GM19463 (cell line): Measurements from ENCODE around the gene FNIP1.
A peak's percentile ranks its signal among the peaks of the same experiment; 100 is the strongest.
"Not testable (repeated sequence)": the region's sequence is repeated elsewhere in the genome, so short reads cannot be mapped to it uniquely, and the experiment has no call there.

Source experiments
- ATAC-seq: cut with Tn5 transposase; IDR thresholded peaks from one replicate; pipeline ENCODE4 v1.9.1; 2021; ENCODE audit warnings: mild to moderate bottlenecking, moderate library complexity; ENCODE audit not compliant: unreplicated experiment

FNIP1 gene

GRCh38 chr5:131754363-131754762, 42.5 kb downstream of the FNIP1 start:
- no peak for ATAC-seq

GRCh38 chr5:131751506-131751905, 45.3 kb downstream of the FNIP1 start:
- ATAC-seq: no peak

- no peak for ATAC-seq
Observed at GRCh38 chr5:131749723-131750470, 46.9 kb downstream of the FNIP1 start.

GRCh38 chr5:131749138-131749537, 47.7 kb downstream of the FNIP1 start:
- no peak for ATAC-seq

- peak; percentile 77 for ATAC-seq
Observed at GRCh38 chr5:131747180-131748105, 49.4 kb downstream of the FNIP1 start.

- no peak for ATAC-seq
Observed at GRCh38 chr5:131746423-131746822, 50.4 kb downstream of the FNIP1 start.

- no peak for ATAC-seq
Observed at GRCh38 chr5:131745703-131746102, 51.1 kb downstream of the FNIP1 start.

GRCh38 chr5:131745155-131745554, 51.7 kb downstream of the FNIP1 start:
- no peak for ATAC-seq

- ATAC-seq: no peak
Observed at GRCh38 chr5:131740477-131740876, 56.3 kb downstream of the FNIP1 start.

GRCh38 chr5:131735393-131735792, 61.4 kb downstream of the FNIP1 start:
- no peak for ATAC-seq

GRCh38 chr5:131734939-131735338, 61.9 kb downstream of the FNIP1 start:
- not testable (repeated sequence) for ATAC-seq

- not testable (repeated sequence) for ATAC-seq
Observed at GRCh38 chr5:131729292-131729691, 67.5 kb downstream of the FNIP1 start.

GRCh38 chr5:131724089-131724488, 72.7 kb downstream of the FNIP1 start:
- not testable (repeated sequence) for ATAC-seq

GRCh38 chr5:131720714-131721113, 76.1 kb downstream of the FNIP1 start:
- no peak for ATAC-seq

GRCh38 chr5:131719564-131719963, 77.3 kb downstream of the FNIP1 start:
- no peak for ATAC-seq

- ATAC-seq: no peak
Observed at GRCh38 chr5:131718487-131719014, 78.3 kb downstream of the FNIP1 start.

GRCh38 chr5:131717164-131717563, 79.7 kb downstream of the FNIP1 start:
- not testable (repeated sequence) for ATAC-seq

GRCh38 chr5:131716650-131717049, 80.2 kb downstream of the FNIP1 start:
- ATAC-seq: no peak

- no peak for ATAC-seq
Observed at GRCh38 chr5:131710391-131710790, 86.4 kb downstream of the FNIP1 start.

GRCh38 chr5:131709043-131709442, 87.8 kb downstream of the FNIP1 start:
- no peak for ATAC-seq

- ATAC-seq: no peak
Observed at GRCh38 chr5:131706281-131706680, 90.5 kb downstream of the FNIP1 start.

GRCh38 chr5:131694926-131695325, 101.9 kb downstream of the FNIP1 start:
- ATAC-seq: no peak
